Measurements from ENCODE around the gene PVRIG. TPM values are rescaled to one million over a fixed set of nuclear protein-coding genes. Genes with fewer than 3 reads are reported as not detected.
A peak's percentile ranks its signal among the peaks of the same experiment; 100 is the strongest.

The PVRIG gene
- total and polyA plus RNA-seq, 2 donors (not counting 1 experiment from before 2014, with no cell fraction given) = 16.2 to 51.2 TPM

DNA sequence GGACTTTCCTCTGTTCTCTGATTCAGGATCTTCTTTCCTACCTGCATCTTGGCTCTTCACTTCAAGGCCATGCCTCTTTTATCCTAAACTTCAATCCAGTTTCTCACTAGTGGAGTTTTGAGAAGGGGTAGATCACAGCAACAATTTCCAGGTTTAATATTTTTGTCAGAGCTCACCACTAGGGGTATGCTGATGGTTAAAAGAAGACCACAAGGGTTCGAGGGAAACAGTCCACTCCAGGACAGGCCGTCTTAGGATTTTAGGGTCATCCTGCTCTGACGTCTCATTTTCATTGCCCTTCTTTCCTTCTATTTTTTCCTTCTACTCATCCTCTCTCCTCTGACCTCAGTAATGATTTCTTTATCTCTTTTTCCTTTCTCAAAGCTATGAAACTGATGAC lies 30.7 kb upstream of the PVRIG start:
- Histone ChIP-seq H3K27ac (ENCODE audit: low read length in 2 of 2) (no peak overlapping the region), H3K9ac (ENCODE audit: low read length) (no peak overlapping the region), H3K9me3 (ENCODE audit: control extremely low read depth in 1 of 3, control insufficient read depth in 2 of 3, insufficient read depth in 1 of 3, low read length in 2 of 3) (no peaks in the 10 kb centered on the region), H3K27me3 (replicated peaks in 1 of 4; ENCODE audit: control extremely low read depth in 1 of 4, control insufficient read depth in 3 of 4, insufficient read depth in 4 of 4, low read length in 3 of 4) (no peaks in the 10 kb centered on the region), H2AFZ (ENCODE audit: insufficient read depth, low read depth, low read length, poor library complexity, severe bottlenecking) (no peak overlapping the region), H4K20me1 (ENCODE audit: control insufficient read depth, insufficient read depth, low read length, poor library complexity, severe bottlenecking) (no peaks in the 10 kb centered on the region), H3K4me3 (ENCODE audit: control extremely low read depth in 1 of 5, extremely low read depth in 1 of 5, insufficient read depth in 1 of 5, low read depth in 2 of 5, low read length in 4 of 5) (no peak overlapping the region), H3K79me2 (ENCODE audit: control insufficient read depth, insufficient read depth, low read length) (no peaks in the 10 kb centered on the region), H3K36me3 (replicated peaks in 1 of 2; ENCODE audit: control extremely low read depth in 1 of 2, control insufficient read depth in 1 of 2, extremely low read depth in 1 of 2, insufficient read depth in 2 of 2, low read length in 1 of 2) (no peaks in the 10 kb centered on the region), H3K4me2 (replicated peaks; ENCODE audit: low read depth, low read length, poor library complexity, severe bottlenecking) (no peak overlapping the region), H3K4me1 (ENCODE audit: control insufficient read depth in 2 of 2, insufficient read depth in 2 of 2, low read length in 2 of 2) (peaks cover 41 to 45% of the 10 kb centered on the region in 2 donors)
- POLR2A ChIA-PET = interaction anchor here (0.6 to 1.2 kb wide), 3 partner anchors 14 to 30 kb away, joined by 4 to 6 read pairs (median 5); partner anchors contain the start of genes GAL3ST4 and TRAPPC14
- Mint-ChIP-seq H3K27me3 (no peaks in the 10 kb centered on the region), H3K9me3 (ENCODE audit: insufficient read depth) (no peaks in the 10 kb centered on the region), H3K4me3 (no peak overlapping the region), H3K4me1 (peaks cover 45% of the 10 kb centered on the region), H3K27ac (peak overlapping the region; percentile 43)
- intact Hi-C loops (cut with micrococcal nuclease) = no loop called here
- ATAC-seq (ENCODE audit: low read depth) (no peak), DNase-seq (no peak)
- CTCF ChIA-PET = interaction anchor here (0.6 to 4.3 kb wide), 10 partner anchors 10 to 156 kb away, joined by 3 to 93 read pairs (median 8); partner anchors contain the start of gene PVRIG
- no peak for TF ChIP-seq EZH2 (IDR thresholded peaks at IDR 0.05; ENCODE audit: borderline replicate concordance, insufficient read depth, low read depth, low read length, poor library complexity, severe bottlenecking)
- TF ChIP-seq, protein P1, sequence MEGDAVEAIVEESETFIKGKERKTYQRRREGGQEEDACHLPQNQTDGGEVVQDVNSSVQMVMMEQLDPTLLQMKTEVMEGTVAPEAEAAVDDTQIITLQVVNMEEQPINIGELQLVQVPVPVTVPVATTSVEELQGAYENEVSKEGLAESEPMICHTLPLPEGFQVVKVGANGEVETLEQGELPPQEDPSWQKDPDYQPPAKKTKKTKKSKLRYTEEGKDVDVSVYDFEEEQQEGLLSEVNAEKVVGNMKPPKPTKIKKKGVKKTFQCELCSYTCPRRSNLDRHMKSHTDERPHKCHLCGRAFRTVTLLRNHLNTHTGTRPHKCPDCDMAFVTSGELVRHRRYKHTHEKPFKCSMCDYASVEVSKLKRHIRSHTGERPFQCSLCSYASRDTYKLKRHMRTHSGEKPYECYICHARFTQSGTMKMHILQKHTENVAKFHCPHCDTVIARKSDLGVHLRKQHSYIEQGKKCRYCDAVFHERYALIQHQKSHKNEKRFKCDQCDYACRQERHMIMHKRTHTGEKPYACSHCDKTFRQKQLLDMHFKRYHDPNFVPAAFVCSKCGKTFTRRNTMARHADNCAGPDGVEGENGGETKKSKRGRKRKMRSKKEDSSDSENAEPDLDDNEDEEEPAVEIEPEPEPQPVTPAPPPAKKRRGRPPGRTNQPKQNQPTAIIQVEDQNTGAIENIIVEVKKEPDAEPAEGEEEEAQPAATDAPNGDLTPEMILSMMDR (IDR thresholded peaks at IDR 0.05) = no peak
- 85% methylated on average over 2 of the region's 3 CpGs for WGBS (ENCODE audit: insufficient coverage)

DNA sequence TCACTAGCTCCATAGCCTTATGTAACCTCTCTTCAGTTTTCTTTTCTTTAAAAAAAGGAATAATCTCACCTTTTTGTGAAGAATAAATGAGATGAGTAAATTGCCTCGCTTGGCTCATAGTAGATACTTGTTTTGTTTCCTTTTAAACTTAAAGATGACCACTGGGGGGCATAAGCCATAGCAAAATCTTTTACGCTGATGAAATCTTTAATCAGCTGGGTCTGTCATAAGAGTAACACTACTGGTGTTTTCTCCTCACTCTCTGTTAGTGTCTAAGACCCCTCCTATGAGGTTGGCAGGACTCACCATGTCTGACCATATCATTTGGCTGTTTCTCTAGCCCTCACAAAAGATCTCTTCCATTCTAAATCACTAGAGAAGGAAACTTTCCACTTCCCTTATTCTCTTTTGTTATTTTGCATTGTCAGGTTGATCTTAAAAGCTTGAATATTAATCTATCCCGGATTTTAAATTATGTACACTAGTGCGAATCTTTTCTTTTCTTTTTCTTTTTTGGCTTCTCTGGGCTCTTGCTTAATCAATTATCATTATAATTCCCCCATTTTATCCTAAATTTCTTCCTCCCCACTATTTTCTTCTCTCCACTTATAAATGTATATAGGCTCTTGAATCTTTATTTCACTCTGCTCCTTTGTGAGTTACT lies 29.6 kb upstream of the PVRIG start:
- DNase-seq (peak; percentile 74), ATAC-seq (ENCODE audit: low read depth) (peak; percentile 50)
- intact Hi-C loops (cut with micrococcal nuclease) = loop anchor here (1.0 to 5.0 kb wide), 3 partner anchors 27 to 217 kb away; partner anchors contain the start of gene TRAPPC14
- H3K9ac ChIP-seq (ENCODE audit: low read length) = peak overlapping the region; percentile 6
- ChIA-PET CTCF (interaction anchor here (0.8 to 4.3 kb wide), 18 partner anchors 11 to 217 kb away, joined by 3 to 93 read pairs (median 6); partner anchors contain the start of genes GAL3ST4, PVRIG and TRAPPC14), POLR2A (interaction anchor here (0.6 to 1.3 kb wide), 7 partner anchors 10 to 459 kb away, joined by 3 to 5 read pairs (median 3); no protein-coding TSS in a partner anchor)
- no peaks in the 10 kb centered on the region for H4K20me1 ChIP-seq (ENCODE audit: control insufficient read depth, insufficient read depth, low read length, poor library complexity, severe bottlenecking)
- no peak overlapping the region for H3K4me3 ChIP-seq (ENCODE audit: control extremely low read depth in 1 of 5, extremely low read depth in 1 of 5, insufficient read depth in 1 of 5, low read depth in 2 of 5, low read length in 4 of 5)
- peaks cover 52 to 57% of the 10 kb centered on the region in 2 donors for H3K4me1 ChIP-seq (ENCODE audit: control insufficient read depth in 2 of 2, insufficient read depth in 2 of 2, low read length in 2 of 2)
- no CpG with 5 or more reads among the region's 4 CpGs for WGBS (ENCODE audit: insufficient coverage)
- H3K79me2 ChIP-seq (ENCODE audit: control insufficient read depth, insufficient read depth, low read length) = no peaks in the 10 kb centered on the region
- peaks cover 54% of the 10 kb centered on the region for H3K4me1 Mint-ChIP-seq
- H3K4me2 ChIP-seq (replicated peaks; ENCODE audit: low read depth, low read length, poor library complexity, severe bottlenecking) = peak overlapping the region; percentile 57
- peak overlapping the region; percentile 40 for H2AFZ ChIP-seq (ENCODE audit: insufficient read depth, low read depth, low read length, poor library complexity, severe bottlenecking)
- H3K27ac ChIP-seq (ENCODE audit: low read length in 2 of 2) = peak overlapping the region; percentile 81 to 83
- H3K36me3 ChIP-seq (replicated peaks in 1 of 2; ENCODE audit: control extremely low read depth in 1 of 2, control insufficient read depth in 1 of 2, extremely low read depth in 1 of 2, insufficient read depth in 2 of 2, low read length in 1 of 2) = no peaks in the 10 kb centered on the region
- no peaks in the 10 kb centered on the region for H3K9me3 Mint-ChIP-seq (ENCODE audit: insufficient read depth)
- H3K4me3 Mint-ChIP-seq = peak overlapping the region; percentile 49
- peak overlapping the region; percentile 93 for H3K27ac Mint-ChIP-seq
- no peaks in the 10 kb centered on the region for H3K27me3 ChIP-seq (replicated peaks in 1 of 4; ENCODE audit: control extremely low read depth in 1 of 4, control insufficient read depth in 3 of 4, insufficient read depth in 4 of 4, low read length in 3 of 4)
- no peaks in the 10 kb centered on the region for H3K9me3 ChIP-seq (ENCODE audit: control extremely low read depth in 1 of 3, control insufficient read depth in 2 of 3, insufficient read depth in 1 of 3, low read length in 2 of 3)
- no peaks in the 10 kb centered on the region for H3K27me3 Mint-ChIP-seq
- TF ChIP-seq, protein P1 (IDR thresholded peaks at IDR 0.05) = peak; percentile 74
- TF ChIP-seq EZH2 (IDR thresholded peaks at IDR 0.05; ENCODE audit: borderline replicate concordance, insufficient read depth, low read depth, low read length, poor library complexity, severe bottlenecking) = no peak
